Fibroblast of lung (primary cell): ENCODE data around the gene MYH9. TPM values are rescaled to one million over a fixed set of nuclear protein-coding genes. Genes with fewer than 3 reads are reported as not detected.
"Not testable (repeated sequence)": the region's sequence is repeated elsewhere in the genome, so short reads cannot be mapped to it uniquely, and the experiment has no call there.

Experiments
- DNase-seq, 2 donors: peaks; one replicate each; pipeline versions ENCODE4 v3.0.0 to v3.0.0-alpha.2; 2010; ENCODE audit warnings: low read depth in 2 of 2
- H2AFZ ChIP-seq: 2 replicates; pipeline ENCODE4 v1.5.1; 2012; ENCODE audit warnings: low read length, control low read depth, inconsistent platforms
- H3K27ac ChIP-seq: 2 replicates; pipeline ENCODE4 v1.5.1; 2011; ENCODE audit warnings: low read length, control low read depth; ENCODE audit not compliant: insufficient read depth
- H3K27me3 ChIP-seq: 2 replicates; pipeline ENCODE4 v1.5.1; 2011; ENCODE audit warnings: mild to moderate bottlenecking, low read length; ENCODE audit not compliant: control insufficient read depth, insufficient read depth
- H3K36me3 ChIP-seq: 2 replicates; pipeline ENCODE4 v1.5.1; 2011; ENCODE audit warnings: low read length; ENCODE audit not compliant: control insufficient read depth, insufficient read depth
- H3K4me1 ChIP-seq: 2 replicates; pipeline ENCODE4 v1.5.1; 2011; ENCODE audit warnings: low read length; ENCODE audit not compliant: control insufficient read depth, insufficient read depth; ENCODE audit errors: extremely low read depth
- H3K4me2 ChIP-seq: 2 replicates; pipeline ENCODE4 v1.5.1; 2011; ENCODE audit warnings: low read length, control low read depth; ENCODE audit not compliant: insufficient read depth; ENCODE audit errors: extremely low read depth
- H3K4me3 ChIP-seq, 4 experiments: fragments of 200-600 bp in 1 of 4; sonication (generic) in 1 of 4; replicated peaks in 1 of 4; 2 replicates each; pipeline ENCODE4 v1.5.1; 2011 to 2016; ENCODE audit warnings: low read length in 4 of 4, low read depth in 3 of 4, mild to moderate bottlenecking in 3 of 4, control low read depth in 2 of 4, inconsistent platforms in 1 of 4, mixed read lengths in 1 of 4; ENCODE audit not compliant: insufficient read depth in 1 of 4; ENCODE audit errors: control extremely low read depth in 1 of 4
- H3K79me2 ChIP-seq: 2 replicates; pipeline ENCODE4 v1.5.1; 2012; ENCODE audit warnings: mild to moderate bottlenecking, low read length, inconsistent platforms; ENCODE audit not compliant: control insufficient read depth, insufficient read depth
- H3K9ac ChIP-seq: 2 replicates; pipeline ENCODE4 v1.5.1; 2011; ENCODE audit warnings: mild to moderate bottlenecking, low read length, control low read depth; ENCODE audit not compliant: insufficient read depth
- H3K9me3 ChIP-seq: 2 replicates; pipeline ENCODE4 v1.5.1; 2012; ENCODE audit warnings: low read depth, low read length; ENCODE audit not compliant: control insufficient read depth, insufficient read depth
- H4K20me1 ChIP-seq: 2 replicates; pipeline ENCODE4 v1.5.1; 2011; ENCODE audit warnings: low read length; ENCODE audit not compliant: control insufficient read depth, insufficient read depth; ENCODE audit errors: extremely low read depth
- CTCF ChIP-seq, 2 donors: IDR thresholded peaks in 1 of 2; conservative IDR thresholded peaks in 1 of 2; 1 replicate in 1 of 2; 2 replicates in 1 of 2; pipeline ENCODE4 v1.5.1; 2011 to 2012; ENCODE audit warnings: low read length in 2 of 2, control low read depth in 1 of 2, inconsistent platforms in 1 of 2, low read depth in 1 of 2, mild to moderate bottlenecking in 1 of 2
- EZH2 ChIP-seq: IDR thresholded peaks from 2 replicates; pipeline ENCODE4 v1.5.1; 2012; ENCODE audit warnings: low read length, control low read depth, mild to moderate bottlenecking; ENCODE audit errors: missing control alignments
- polyA plus RNA-seq, 2 donors: library from polyadenylated mRNA; depleted of rRNA in 1 of 2; stranded (reverse) in 1 of 2; unstranded in 1 of 2; fragments of >200 nt; gene quantifications; 2 replicates each; pipeline ENCODE4 v1.2.1, GENCODE V29; 2011 to 2012; ENCODE audit warnings: missing spikeins in 1 of 2
- total RNA-seq: library from RNA; depleted of rRNA; stranded (reverse); fragments of >200 nt; gene quantifications from 2 replicates; pipeline ENCODE4 v1.2.1, GENCODE V29; 2014

The MYH9 gene
- total and polyA plus RNA-seq, 2 donors (not counting 1 experiment from before 2014, with no cell fraction given) = 677 to 796 TPM

GRCh38 chr22:36267058-36267457 lies 120.7 kb downstream of the MYH9 start:
- Histone ChIP-seq H4K20me1 (no peaks in the 10 kb centered on the region), H3K4me2 (no peak overlapping the region), H3K4me1 (no peaks in the 10 kb centered on the region), H3K79me2 (no peaks in the 10 kb centered on the region), H3K4me3 (no peak overlapping the region), H3K27me3 (no peaks in the 10 kb centered on the region), H3K27ac (no peak overlapping the region), H3K9me3 (no peaks in the 10 kb centered on the region), H3K36me3 (peaks cover 6% of the 10 kb centered on the region), H2AFZ (no peak overlapping the region), H3K9ac (no peak overlapping the region)
- DNase-seq = no peak
- TF ChIP-seq EZH2 (no peak), CTCF (conservative IDR thresholded peaks at IDR 0.05 in 1 of 2, IDR thresholded peaks at IDR 0.05 in 1 of 2; ENCODE audit: low read depth in 1 of 2, low read length in 2 of 2) (no peak)

DNA sequence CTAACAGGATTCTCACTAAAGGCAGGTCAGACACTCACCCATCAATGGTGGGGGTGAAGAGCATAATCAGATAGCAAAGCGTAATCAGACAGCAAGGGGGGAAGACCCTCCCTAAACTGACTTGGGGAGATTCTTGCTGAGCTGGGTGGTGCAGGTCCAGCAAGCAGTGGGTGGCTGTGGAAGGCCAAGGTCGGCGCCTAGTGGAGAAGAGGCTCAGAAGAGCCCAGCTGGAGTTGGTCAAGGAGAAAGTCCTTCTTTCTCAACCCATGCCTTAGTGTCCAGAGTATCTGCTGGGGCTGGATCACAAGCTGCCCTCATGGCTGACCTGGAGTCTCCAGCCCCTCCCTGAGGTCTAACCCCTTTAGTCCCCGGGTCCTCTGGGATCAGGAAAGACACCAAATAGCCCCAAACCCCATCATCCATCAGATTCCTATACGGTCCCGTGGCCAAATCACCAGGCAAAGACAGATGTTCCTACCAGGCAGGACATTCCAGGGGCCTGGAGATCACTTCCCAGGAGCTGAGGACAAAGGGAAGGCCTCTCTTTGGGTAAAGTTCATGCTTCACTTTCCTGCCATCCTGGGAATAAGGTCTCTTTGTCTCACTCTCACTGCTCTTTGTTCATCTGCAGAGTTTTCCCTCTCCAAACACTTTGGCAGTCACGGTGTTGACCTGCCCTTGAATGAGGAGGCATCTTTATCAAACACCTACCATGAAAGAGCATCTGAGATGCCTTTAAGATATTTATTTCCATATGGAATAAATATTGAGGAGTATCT lies 123.7 kb downstream of the MYH9 start:
- H4K20me1 ChIP-seq, H3K36me3 ChIP-seq, H3K4me2 ChIP-seq, H3K27me3 ChIP-seq, H3K4me3 ChIP-seq, H3K9ac ChIP-seq, H3K4me1 ChIP-seq, H3K79me2 ChIP-seq, H2AFZ ChIP-seq, H3K9me3 ChIP-seq, H3K27ac ChIP-seq, DNase-seq: not testable (repeated sequence)

DNA sequence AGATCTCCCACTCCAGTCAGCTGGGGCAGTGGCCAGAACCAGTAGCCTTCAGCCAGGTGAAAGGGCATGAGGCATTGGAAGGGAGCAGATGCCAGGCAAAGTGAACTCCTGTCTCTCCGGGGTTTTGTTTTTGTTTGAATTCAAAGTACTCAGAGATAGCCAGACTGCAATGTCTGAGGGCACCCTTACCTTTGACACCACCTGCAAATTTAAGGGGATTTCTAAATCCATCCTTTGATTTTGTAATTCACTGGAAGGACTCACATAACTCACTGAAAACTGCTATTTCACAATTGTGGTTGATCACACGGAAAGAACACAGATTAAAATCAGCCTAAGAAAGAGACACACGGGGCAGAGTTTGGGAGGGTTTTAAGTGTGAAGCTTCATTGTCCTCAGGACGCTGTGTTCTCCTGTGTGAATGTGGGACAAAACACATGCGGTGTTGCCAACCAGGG lies 124.5 kb downstream of the MYH9 start:
- H3K79me2 ChIP-seq, H3K27ac ChIP-seq, H3K4me3 ChIP-seq, H3K9ac ChIP-seq, H3K27me3 ChIP-seq, H4K20me1 ChIP-seq, DNase-seq, H3K4me2 ChIP-seq, H2AFZ ChIP-seq, H3K9me3 ChIP-seq, H3K4me1 ChIP-seq, H3K36me3 ChIP-seq: not testable (repeated sequence)

DNA sequence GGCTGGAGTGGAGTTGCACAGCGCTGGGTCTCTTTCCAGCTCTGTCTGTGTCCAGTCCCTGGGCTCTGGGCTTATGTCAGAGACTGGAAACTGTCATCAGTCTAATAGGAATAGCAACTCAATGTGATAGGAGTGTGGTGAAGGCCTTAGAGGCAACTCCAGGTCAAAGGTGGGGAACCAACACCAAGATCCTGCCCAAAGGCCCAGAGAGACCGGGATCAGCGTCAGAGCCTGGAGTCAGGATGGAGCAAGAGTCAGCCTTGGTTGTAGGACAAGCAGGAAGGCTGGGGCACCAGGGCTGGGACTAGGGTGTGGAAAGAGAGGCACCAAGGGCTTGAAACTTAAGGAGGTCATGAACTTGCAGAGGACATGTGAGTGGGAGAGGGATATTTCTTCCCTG lies 125.5 kb downstream of the MYH9 start:
- H4K20me1 ChIP-seq, H2AFZ ChIP-seq, H3K27me3 ChIP-seq, DNase-seq, H3K4me3 ChIP-seq, H3K4me2 ChIP-seq, H3K36me3 ChIP-seq, H3K27ac ChIP-seq, H3K4me1 ChIP-seq, H3K9me3 ChIP-seq, H3K9ac ChIP-seq, H3K79me2 ChIP-seq: not testable (repeated sequence)

DNA sequence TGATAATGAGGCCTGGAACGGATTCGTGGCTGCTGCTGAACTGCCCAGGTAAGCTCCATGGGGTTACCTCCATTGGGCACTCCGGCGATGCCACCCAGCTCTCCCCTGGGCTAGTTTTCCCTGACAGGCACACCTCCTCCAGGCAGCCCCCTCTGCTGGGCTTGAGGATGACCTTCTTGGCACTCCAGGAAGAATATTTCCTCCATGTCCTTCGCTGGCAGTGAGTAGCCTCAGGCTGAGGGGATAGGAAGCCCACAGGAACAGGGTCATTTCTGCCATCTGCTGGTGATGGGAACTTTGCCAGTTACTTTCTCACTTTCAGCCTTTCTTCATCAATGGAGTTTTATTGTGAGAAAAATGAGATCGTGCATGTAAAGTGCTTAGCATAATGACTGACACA lies 126.1 kb downstream of the MYH9 start:
- not testable (repeated sequence) for H3K4me3 ChIP-seq, H3K79me2 ChIP-seq

More for the DNA sequence above, 126.1 kb downstream of the MYH9 start:
- not testable (repeated sequence) for H3K4me1 ChIP-seq, H3K4me2 ChIP-seq, H3K9me3 ChIP-seq, H3K27ac ChIP-seq, H3K36me3 ChIP-seq, H2AFZ ChIP-seq, H3K9ac ChIP-seq, H4K20me1 ChIP-seq, H3K27me3 ChIP-seq, DNase-seq
